Stimulated activated memory B cell treated with anti-CD40 and anti-IgM and Interleukin-4, amounts not matched to agents 10 μg/mL and 1 μg/mL and 100 μg/mL, for 72 hours (primary cell): ENCODE data around the gene CAPN9.
A peak's percentile ranks its signal among the peaks of the same experiment; 100 is the strongest.

Experiments
- ATAC-seq: fragments of 150-1000 bp; cut with Tn5 transposase; 2 replicates; pipeline ENCODE4 v1.10.0; 2021
- H3K27ac Mint-ChIP-seq: one replicate; pipeline ENCODE4 v1.8.0; 2022; ENCODE audit warnings: mild to moderate bottlenecking, mixed read lengths
- H3K27me3 Mint-ChIP-seq: one replicate; pipeline ENCODE4 v1.8.0; 2022; ENCODE audit warnings: mixed read lengths
- H3K36me3 Mint-ChIP-seq: one replicate; pipeline ENCODE4 v1.8.0; 2022; ENCODE audit warnings: mixed read lengths
- H3K4me1 Mint-ChIP-seq: one replicate; pipeline ENCODE4 v1.8.0; 2022; ENCODE audit warnings: mixed read lengths
- H3K4me3 Mint-ChIP-seq: one replicate; pipeline ENCODE4 v1.8.0; 2022; ENCODE audit warnings: mild to moderate bottlenecking, moderate library complexity, mixed read lengths
- H3K9me3 Mint-ChIP-seq: one replicate; pipeline ENCODE4 v1.8.0; 2022; ENCODE audit warnings: mixed read lengths

CAPN9 gene

DNA sequence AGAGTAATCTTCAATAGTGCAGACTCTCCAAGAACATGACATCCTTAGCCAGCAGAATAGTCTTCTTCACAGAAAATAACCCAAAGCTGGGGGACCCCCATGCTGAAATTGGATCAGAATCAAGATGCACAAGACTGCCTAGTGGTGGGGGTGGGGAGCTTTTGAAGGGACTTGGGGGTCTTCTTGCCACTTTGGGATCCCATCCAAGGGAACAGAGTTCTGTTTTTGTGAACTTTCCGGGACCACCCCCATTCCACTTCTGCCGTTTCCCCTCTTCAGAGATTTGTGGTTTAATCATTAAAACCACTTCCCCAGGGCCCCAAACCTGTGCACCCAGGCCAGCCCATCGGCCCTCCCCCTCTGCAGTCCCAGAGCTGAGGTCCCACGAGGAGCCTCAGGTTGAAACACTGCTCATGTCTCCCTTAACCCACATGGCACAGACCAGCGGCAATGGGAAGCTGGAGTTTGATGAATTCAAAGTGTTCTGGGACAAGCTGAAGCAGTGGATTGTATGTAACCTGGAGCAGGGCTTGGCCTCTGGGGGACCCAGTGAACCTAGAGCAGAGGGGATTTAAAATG lies 44.9 kb downstream of the CAPN9 start:
- Mint-ChIP-seq H3K4me3 (no peak overlapping the region), H3K27me3 (peaks cover 47% of the 10 kb centered on the region), H3K4me1 (no peaks in the 10 kb centered on the region), H3K27ac (no peak overlapping the region), H3K36me3 (no peaks in the 10 kb centered on the region), H3K9me3 (no peaks in the 10 kb centered on the region)
- no peak for ATAC-seq

- Mint-ChIP-seq H3K36me3 (no peaks in the 10 kb centered on the region), H3K4me1 (no peaks in the 10 kb centered on the region), H3K4me3 (no peak overlapping the region), H3K27ac (no peak overlapping the region), H3K27me3 (peaks cover 55% of the 10 kb centered on the region), H3K9me3 (no peaks in the 10 kb centered on the region)
- no peak for ATAC-seq
Measured at GRCh38 chr1:230792691-230793462, 45.7 kb downstream of the CAPN9 start.

- no peaks in the 10 kb centered on the region for H3K9me3 Mint-ChIP-seq
- no peaks in the 10 kb centered on the region for H3K36me3 Mint-ChIP-seq
- H3K27me3 Mint-ChIP-seq: peaks cover 55% of the 10 kb centered on the region
- H3K27ac Mint-ChIP-seq: no peak overlapping the region
- no peak for ATAC-seq
- H3K4me1 Mint-ChIP-seq: no peaks in the 10 kb centered on the region
- H3K4me3 Mint-ChIP-seq: no peak overlapping the region
Measured at GRCh38 chr1:230793463-230793745, 46.2 kb downstream of the CAPN9 start.

DNA sequence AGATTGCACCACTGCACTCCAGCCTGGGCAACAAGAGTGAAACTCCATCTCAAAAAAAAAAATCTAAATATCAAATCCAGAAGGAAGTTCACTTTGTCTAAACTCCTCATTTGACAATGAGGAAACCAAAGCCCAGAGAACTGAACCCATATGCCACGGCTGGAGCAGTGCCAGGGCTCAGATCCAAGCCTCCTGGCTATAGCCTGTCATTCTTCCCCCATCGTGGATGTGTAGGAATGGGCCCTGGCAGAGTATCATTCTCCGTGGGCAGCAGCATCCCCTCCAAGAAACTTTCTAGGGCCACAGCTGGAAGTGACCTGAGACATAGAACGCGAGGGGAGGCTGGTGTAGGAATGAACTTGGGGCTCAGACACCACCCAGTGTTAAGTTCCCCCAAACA lies 47.2 kb downstream of the CAPN9 start:
- Mint-ChIP-seq H3K27me3 (peaks cover 60% of the 10 kb centered on the region), H3K27ac (no peak overlapping the region), H3K9me3 (no peaks in the 10 kb centered on the region), H3K4me1 (no peaks in the 10 kb centered on the region), H3K36me3 (no peaks in the 10 kb centered on the region), H3K4me3 (no peak overlapping the region)
- no peak for ATAC-seq

DNA sequence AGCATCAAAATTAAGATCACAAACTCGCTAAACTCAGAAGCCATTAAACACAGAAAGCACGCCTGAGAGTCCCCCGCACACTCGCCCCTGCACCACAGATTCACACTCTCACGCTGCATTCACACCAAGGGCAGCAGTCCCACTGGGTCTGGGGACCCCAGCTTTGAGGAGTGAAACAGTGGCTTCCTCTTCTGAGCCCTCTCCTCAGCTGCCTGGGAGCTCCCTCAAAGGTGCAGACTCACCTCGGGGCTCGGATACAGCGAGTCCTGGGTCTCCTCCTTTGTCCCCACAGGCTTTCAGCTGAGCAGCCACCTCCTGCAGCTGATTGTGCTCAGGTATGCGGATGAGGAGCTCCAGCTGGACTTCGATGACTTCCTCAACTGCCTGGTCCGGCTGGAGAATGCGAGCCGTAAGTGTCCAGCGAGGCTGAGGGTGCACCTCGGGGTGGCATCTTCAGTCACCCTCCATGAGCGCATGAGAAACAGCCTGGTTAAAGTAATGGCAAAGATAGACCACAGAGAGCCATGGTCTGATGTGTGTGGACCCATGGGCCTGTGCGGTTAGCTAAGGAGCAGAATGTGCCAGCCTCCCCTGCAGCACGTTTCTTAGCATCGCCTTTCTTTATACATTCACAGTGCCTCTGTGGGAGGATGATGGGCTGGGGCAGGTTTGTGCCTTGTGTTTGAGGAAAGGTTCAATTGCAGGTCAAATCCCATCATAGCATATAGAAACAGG lies 47.9 kb downstream of the CAPN9 start:
- peaks cover 65% of the 10 kb centered on the region for H3K27me3 Mint-ChIP-seq
- H3K9me3 Mint-ChIP-seq: no peaks in the 10 kb centered on the region
- no peak overlapping the region for H3K27ac Mint-ChIP-seq
- no peak overlapping the region for H3K4me3 Mint-ChIP-seq
- H3K4me1 Mint-ChIP-seq: no peaks in the 10 kb centered on the region
- no peaks in the 10 kb centered on the region for H3K36me3 Mint-ChIP-seq
- no peak for ATAC-seq

GRCh38 chr1:230796626-230797025 lies 49.4 kb downstream of the CAPN9 start:
- H3K27me3 Mint-ChIP-seq: peaks cover 78% of the 10 kb centered on the region
- no peak for ATAC-seq
- H3K4me1 Mint-ChIP-seq: no peaks in the 10 kb centered on the region
- H3K36me3 Mint-ChIP-seq: no peaks in the 10 kb centered on the region
- no peak overlapping the region for H3K27ac Mint-ChIP-seq
- no peak overlapping the region for H3K4me3 Mint-ChIP-seq
- no peaks in the 10 kb centered on the region for H3K9me3 Mint-ChIP-seq

GRCh38 chr1:230797376-230797920 lies 50.3 kb downstream of the CAPN9 start:
- no peaks in the 10 kb centered on the region for H3K36me3 Mint-ChIP-seq
- no peak overlapping the region for H3K27ac Mint-ChIP-seq
- H3K9me3 Mint-ChIP-seq: no peaks in the 10 kb centered on the region
- H3K27me3 Mint-ChIP-seq: peaks cover 74% of the 10 kb centered on the region
- H3K4me1 Mint-ChIP-seq: no peaks in the 10 kb centered on the region
- ATAC-seq: no peak
- no peak overlapping the region for H3K4me3 Mint-ChIP-seq

GRCh38 chr1:230797942-230798365 lies 50.8 kb downstream of the CAPN9 start:
- ATAC-seq: no peak
- no peaks in the 10 kb centered on the region for H3K36me3 Mint-ChIP-seq
- no peaks in the 10 kb centered on the region for H3K4me1 Mint-ChIP-seq
- H3K9me3 Mint-ChIP-seq: no peaks in the 10 kb centered on the region
- H3K27ac Mint-ChIP-seq: no peak overlapping the region
- peaks cover 69% of the 10 kb centered on the region for H3K27me3 Mint-ChIP-seq
- no peak overlapping the region for H3K4me3 Mint-ChIP-seq

DNA sequence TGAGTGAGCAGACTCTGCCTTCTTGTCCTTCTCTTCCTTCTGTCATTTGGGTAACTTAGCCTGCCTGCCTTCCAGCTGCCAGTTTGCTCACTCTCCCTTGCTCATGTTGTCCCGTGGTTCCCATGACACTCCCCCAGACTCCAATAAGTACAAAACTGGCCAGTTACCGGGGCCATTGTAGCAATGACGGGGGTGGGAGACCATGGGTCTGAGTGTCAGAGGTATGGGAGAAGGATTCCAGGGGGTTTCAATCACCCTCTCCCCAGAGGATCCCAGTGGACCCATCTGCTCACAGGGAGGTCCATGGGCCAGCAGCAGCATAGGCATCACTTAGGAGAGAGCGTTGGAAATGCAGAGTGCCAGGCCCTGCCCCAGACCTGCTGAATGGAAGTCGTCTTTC lies 51.3 kb downstream of the CAPN9 start:
- Mint-ChIP-seq H3K27me3 (peaks cover 63% of the 10 kb centered on the region), H3K4me1 (no peaks in the 10 kb centered on the region), H3K4me3 (no peak overlapping the region), H3K36me3 (no peaks in the 10 kb centered on the region), H3K9me3 (no peaks in the 10 kb centered on the region), H3K27ac (no peak overlapping the region)
- ATAC-seq: no peak

DNA sequence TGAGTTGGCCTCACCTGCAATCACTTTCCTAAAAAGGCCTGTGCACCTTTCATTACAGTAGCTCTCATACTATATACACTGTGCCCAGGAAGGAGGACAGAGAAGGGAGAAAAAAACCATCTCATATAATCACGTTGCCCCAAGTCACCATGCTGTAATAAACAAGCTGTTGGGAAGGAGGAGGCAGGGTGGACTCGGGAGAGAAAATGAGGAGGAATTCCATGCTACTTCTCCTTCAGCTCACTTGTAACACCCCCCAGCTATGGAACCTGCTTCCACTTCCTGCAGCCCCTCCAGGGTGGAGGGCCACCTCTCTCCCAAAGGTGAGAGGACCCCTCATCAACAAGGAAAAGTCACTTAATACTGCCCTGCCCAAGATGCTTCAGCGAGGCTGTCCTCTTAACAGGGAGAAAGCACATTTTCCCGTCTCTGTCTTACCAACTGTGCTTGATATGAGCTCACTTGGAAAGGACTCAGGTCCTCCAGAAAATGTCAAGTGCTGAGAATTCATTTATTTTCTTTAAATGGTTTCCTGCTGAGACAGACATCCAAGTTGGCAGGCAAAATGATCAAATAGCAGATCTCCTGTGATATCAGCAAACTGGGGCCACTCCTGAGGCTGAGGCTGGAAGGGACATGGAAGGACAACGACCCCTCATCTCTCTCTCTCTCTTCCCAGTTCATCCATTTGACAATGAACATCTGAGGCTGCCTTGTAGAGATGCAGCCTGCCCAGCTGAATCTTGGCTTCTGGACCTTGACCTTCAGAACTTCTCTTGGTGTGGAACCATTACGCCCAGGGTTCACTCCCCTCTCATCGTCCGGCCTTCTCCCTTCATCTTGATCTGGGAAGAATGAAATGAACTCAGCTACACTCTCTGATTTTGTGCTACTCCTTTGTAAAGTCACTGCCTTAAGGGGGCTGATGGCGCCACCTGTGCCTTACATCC lies 54.0 kb downstream of the CAPN9 start:
- no peak overlapping the region for H3K27ac Mint-ChIP-seq
- peaks cover 51% of the 10 kb centered on the region for H3K27me3 Mint-ChIP-seq

DNA sequence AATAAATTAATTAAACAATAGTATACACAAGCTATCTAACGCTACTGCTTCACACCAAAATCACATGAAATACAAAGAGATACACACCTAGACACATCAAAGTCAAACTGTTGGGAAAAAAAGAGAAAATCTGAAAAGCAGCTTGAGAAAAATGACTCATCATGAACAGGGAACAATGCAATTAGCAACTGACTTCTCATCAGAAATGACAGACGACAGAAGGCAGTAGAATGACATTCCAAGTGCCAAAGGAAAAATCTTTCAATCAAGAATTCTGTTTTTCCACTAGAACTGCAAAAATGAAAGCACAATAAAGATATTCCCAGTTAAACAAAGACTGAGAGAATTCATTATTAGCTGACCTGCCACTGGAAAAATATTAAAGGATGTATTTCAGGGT lies 57.2 kb downstream of the CAPN9 start:
- H3K4me1 Mint-ChIP-seq: no peaks in the 10 kb centered on the region
- no peak overlapping the region for H3K4me3 Mint-ChIP-seq
- H3K27me3 Mint-ChIP-seq: peaks cover 26% of the 10 kb centered on the region
- no peak for ATAC-seq
- H3K36me3 Mint-ChIP-seq: no peaks in the 10 kb centered on the region
- no peak overlapping the region for H3K27ac Mint-ChIP-seq
- peaks cover 5% of the 10 kb centered on the region for H3K9me3 Mint-ChIP-seq

More for the DNA sequence above, 54.0 kb downstream of the CAPN9 start:
- Mint-ChIP-seq H3K4me3 (no peak overlapping the region), H3K36me3 (no peaks in the 10 kb centered on the region), H3K9me3 (no peaks in the 10 kb centered on the region), H3K4me1 (no peaks in the 10 kb centered on the region)
- ATAC-seq: no peak

DNA sequence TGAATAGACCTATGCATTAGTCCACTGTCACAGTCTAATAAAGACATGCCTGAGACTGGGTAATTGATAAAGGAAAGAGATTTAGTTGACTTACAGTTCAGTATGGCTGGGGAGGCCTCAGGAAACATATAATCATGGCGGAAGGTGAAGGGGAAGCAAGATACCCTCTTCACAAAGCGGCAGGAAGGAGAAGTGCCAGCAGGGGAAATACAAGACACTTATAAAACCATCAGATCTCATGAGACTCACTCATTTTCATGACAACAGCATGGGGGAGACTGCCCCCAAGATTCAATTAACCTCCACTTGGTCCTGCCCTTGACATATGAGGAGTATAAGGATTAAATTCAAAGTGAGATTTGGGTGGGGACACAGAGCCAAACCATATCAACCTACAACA lies 59.4 kb downstream of the CAPN9 start:
- no peaks in the 10 kb centered on the region for H3K36me3 Mint-ChIP-seq
- ATAC-seq: no peak
- H3K4me1 Mint-ChIP-seq: no peaks in the 10 kb centered on the region
- no peak overlapping the region for H3K27ac Mint-ChIP-seq
- H3K9me3 Mint-ChIP-seq: peaks cover 5% of the 10 kb centered on the region
- no peak overlapping the region for H3K4me3 Mint-ChIP-seq
- H3K27me3 Mint-ChIP-seq: peaks cover 5% of the 10 kb centered on the region

DNA sequence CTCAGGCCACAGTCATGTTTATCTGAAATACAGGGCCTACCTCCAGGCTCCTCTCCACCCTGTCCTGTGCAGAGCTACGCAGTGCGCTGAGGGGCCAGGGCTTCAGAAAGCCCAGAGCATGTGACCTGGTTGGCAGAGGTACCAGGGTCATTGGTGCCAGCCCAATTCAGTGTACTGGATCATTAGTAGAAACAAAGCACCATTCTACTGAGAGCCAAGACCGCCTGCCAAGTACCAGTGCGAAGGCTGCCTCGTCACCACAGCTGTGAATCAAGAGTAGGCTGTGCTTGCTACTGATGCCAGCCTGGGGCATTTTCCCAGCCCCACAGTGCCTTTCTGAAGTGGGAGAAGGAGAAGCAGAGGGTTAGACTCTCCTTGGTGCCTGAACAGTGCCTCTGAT lies 59.8 kb downstream of the CAPN9 start:
- H3K36me3 Mint-ChIP-seq: no peaks in the 10 kb centered on the region
- H3K9me3 Mint-ChIP-seq: peaks cover 5% of the 10 kb centered on the region
- ATAC-seq: peak; percentile 37
- no peak overlapping the region for H3K4me3 Mint-ChIP-seq
- no peaks in the 10 kb centered on the region for H3K4me1 Mint-ChIP-seq
- peaks cover under 1% of the 10 kb centered on the region for H3K27me3 Mint-ChIP-seq
- no peak overlapping the region for H3K27ac Mint-ChIP-seq

DNA sequence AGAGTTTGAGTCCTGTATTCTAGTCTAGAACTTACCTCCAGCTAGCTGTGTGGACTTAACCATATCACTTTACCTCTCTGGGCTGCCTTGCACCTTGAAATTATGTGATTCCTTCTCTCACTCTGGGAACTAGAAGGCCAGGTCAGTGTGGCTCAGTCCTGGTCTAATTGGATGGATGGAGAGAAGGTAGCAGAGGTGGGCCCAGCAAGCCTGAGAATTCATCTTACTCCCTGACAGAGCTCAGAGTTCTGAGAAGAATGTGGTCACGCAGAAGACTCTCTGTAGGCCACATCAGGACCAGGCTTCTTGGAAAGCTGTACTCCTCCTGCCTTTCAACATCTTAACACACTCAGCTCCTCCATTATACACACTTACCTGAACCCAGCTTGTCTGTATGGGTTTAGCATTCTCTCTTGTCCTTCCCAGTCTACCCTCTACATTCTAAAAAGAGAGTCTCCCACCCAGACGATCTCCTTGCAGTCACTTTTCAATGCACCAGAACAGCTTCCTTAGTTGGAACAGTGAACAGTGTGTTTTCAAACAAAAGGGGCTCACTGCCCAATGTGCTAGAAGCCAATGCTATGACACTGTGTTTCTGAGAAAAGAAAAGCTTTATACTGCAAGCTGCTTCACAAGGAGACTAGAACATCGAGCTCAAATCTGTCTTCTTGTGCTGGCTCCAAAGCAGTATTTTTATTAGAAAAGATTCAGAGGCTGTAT lies 60.5 kb downstream of the CAPN9 start:
- no peak for ATAC-seq
- Mint-ChIP-seq H3K9me3 (peaks cover 8% of the 10 kb centered on the region), H3K4me3 (no peak overlapping the region), H3K36me3 (no peaks in the 10 kb centered on the region), H3K27ac (no peak overlapping the region), H3K27me3 (no peaks in the 10 kb centered on the region), H3K4me1 (no peaks in the 10 kb centered on the region)
